ENCODE measurements around the gene TAOK2.

Gene TAOK2

GRCh38 chr16:29972992-29973383, 680 bp upstream of the TAOK2 start (continued):
- TF ChIP-seq ZNF518A (tag by site-specific recombination; conservative IDR thresholded peaks at IDR 0.05; ENCODE audit: low read depth) (peak; percentile 52), ZBTB17 (tag by site-specific recombination; IDR thresholded peaks at IDR 0.05) (no peak), ZNF324 (tag by site-specific recombination; IDR thresholded peaks at IDR 0.05) (0 out of 2 replicates have a peak, but pooled peaks have one; percentile 71), EGR2 (tag by site-specific recombination; IDR thresholded peaks at IDR 0.05; ENCODE audit: low read depth) (no peak), ZNF19 (tag by site-specific recombination; IDR thresholded peaks at IDR 0.05; ENCODE audit: low read depth) (no peak), SP7 (tag by site-specific recombination; IDR thresholded peaks at IDR 0.05) (0 out of 2 replicates have a peak, but pooled peaks have one; percentile 10), ZNF558 (tag by site-specific recombination; IDR thresholded peaks at IDR 0.05) (no peak), BCL6B (tag by site-specific recombination; IDR thresholded peaks at IDR 0.05) (no peak), ZBTB44 (tag by site-specific recombination; IDR thresholded peaks at IDR 0.05) (no peak; the same call in 1 of the 2 replicates), ZIC2 (tag by site-specific recombination; IDR thresholded peaks at IDR 0.05) (no peak), ZSCAN5A (tag by site-specific recombination; IDR thresholded peaks at IDR 0.05) (no peak), KLF1 (tag by site-specific recombination; IDR thresholded peaks at IDR 0.05) (no peak), ZNF148 (tag by site-specific recombination; IDR thresholded peaks at IDR 0.05; ENCODE audit: borderline replicate concordance) (no peak), ZNF416 (tag by site-specific recombination; IDR thresholded peaks at IDR 0.05) (no peak), ZBTB11 (tag by site-specific recombination; conservative IDR thresholded peaks at IDR 0.05; ENCODE audit: low read depth) (no peak), ZNF202 (tag by site-specific recombination; IDR thresholded peaks at IDR 0.05; ENCODE audit: borderline replicate concordance) (no peak), ZNF629 (tag by site-specific recombination; IDR thresholded peaks at IDR 0.05) (no peak), ZNF837 (tag by site-specific recombination; IDR thresholded peaks at IDR 0.05) (no peak), ZNF155 (tag by site-specific recombination; IDR thresholded peaks at IDR 0.05) (peak; percentile 60; the same call in 1 of the 2 replicates), ZNF692 (tag by site-specific recombination; IDR thresholded peaks at IDR 0.05) (0 out of 2 replicates have a peak, but pooled peaks have one; percentile 88), ZNF394 (tag by site-specific recombination; IDR thresholded peaks at IDR 0.05; ENCODE audit: borderline replicate concordance) (no peak)

Measured in HEK293 (cell line).